ENCODE measurements around the gene POLK. TPM values are rescaled to one million over a fixed set of nuclear protein-coding genes. Genes with fewer than 3 reads are reported as not detected.
"Not testable (repeated sequence)": the region's sequence is repeated elsewhere in the genome, so short reads cannot be mapped to it uniquely, and the experiment has no call there.

Gene POLK
- total RNA-seq, 1 donor from 2014 or later, result 19.3 TPM

DNA sequence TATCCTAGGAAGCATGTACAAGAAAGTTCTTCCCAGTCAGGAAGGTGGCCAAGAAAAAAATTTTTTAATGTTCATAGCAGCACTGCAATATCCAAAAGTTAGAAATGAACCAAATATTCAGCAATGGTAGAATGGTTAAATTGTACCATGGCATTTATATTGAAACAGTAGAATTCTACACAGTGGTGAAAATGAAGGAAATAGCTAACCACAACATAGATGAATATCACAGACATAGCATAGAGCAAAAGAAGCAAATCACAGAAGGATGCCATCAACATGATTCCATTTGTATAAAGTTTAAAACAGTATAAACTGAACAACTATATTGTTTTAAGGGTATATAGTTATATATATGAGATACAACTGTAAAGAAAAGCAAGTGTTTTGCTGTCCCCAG lies 88.8 kb downstream of the POLK start:
- no peak overlapping the region for H3K27ac Mint-ChIP-seq (ENCODE audit: unreplicated experiment)
- no peaks in the 10 kb centered on the region for H3K27me3 Mint-ChIP-seq (ENCODE audit: unreplicated experiment)
- TF ChIP-seq, protein P1, sequence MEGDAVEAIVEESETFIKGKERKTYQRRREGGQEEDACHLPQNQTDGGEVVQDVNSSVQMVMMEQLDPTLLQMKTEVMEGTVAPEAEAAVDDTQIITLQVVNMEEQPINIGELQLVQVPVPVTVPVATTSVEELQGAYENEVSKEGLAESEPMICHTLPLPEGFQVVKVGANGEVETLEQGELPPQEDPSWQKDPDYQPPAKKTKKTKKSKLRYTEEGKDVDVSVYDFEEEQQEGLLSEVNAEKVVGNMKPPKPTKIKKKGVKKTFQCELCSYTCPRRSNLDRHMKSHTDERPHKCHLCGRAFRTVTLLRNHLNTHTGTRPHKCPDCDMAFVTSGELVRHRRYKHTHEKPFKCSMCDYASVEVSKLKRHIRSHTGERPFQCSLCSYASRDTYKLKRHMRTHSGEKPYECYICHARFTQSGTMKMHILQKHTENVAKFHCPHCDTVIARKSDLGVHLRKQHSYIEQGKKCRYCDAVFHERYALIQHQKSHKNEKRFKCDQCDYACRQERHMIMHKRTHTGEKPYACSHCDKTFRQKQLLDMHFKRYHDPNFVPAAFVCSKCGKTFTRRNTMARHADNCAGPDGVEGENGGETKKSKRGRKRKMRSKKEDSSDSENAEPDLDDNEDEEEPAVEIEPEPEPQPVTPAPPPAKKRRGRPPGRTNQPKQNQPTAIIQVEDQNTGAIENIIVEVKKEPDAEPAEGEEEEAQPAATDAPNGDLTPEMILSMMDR (IDR thresholded peaks at IDR 0.05; ENCODE audit: unreplicated experiment), result no peak
- H3K4me3 Mint-ChIP-seq (ENCODE audit: unreplicated experiment), result no peak overlapping the region
- H3K9me3 Mint-ChIP-seq (ENCODE audit: unreplicated experiment), result no peaks in the 10 kb centered on the region
- H3K4me1 Mint-ChIP-seq (ENCODE audit: unreplicated experiment), result peaks cover under 1% of the 10 kb centered on the region
- no peaks in the 10 kb centered on the region for H3K36me3 Mint-ChIP-seq (ENCODE audit: low read depth, unreplicated experiment)
- no peak for DNase-seq (ENCODE audit: low spot score)

DNA sequence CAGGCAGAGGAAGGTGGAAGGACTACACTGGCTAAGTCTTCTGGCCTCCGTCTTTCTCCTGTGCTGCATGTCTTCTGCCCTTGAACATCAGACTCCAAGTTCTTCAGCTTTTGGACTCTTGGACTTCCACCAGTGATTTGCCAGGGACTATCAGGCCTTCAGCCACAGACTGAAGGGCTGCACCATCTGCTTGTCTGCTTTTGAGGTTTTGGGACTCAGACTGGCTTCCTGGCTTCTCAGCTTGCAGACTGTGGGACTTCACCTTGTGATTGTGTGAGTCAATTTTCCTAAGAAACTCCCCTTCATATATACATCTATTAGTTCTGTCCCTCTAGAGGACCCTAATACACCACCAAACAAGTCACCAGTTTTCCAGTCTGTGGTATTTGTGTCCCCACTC lies 89.9 kb downstream of the POLK start:
- Mint-ChIP-seq H3K4me1 (ENCODE audit: unreplicated experiment) (peaks cover 2% of the 10 kb centered on the region), H3K36me3 (ENCODE audit: low read depth, unreplicated experiment) (no peaks in the 10 kb centered on the region), H3K9me3 (ENCODE audit: unreplicated experiment) (no peaks in the 10 kb centered on the region), H3K27me3 (ENCODE audit: unreplicated experiment) (no peaks in the 10 kb centered on the region), H3K4me3 (ENCODE audit: unreplicated experiment) (no peak overlapping the region), H3K27ac (ENCODE audit: unreplicated experiment) (no peak overlapping the region)
- TF ChIP-seq, protein P1 (IDR thresholded peaks at IDR 0.05; ENCODE audit: unreplicated experiment), result no peak
- DNase-seq (ENCODE audit: low spot score), result no peak

DNA sequence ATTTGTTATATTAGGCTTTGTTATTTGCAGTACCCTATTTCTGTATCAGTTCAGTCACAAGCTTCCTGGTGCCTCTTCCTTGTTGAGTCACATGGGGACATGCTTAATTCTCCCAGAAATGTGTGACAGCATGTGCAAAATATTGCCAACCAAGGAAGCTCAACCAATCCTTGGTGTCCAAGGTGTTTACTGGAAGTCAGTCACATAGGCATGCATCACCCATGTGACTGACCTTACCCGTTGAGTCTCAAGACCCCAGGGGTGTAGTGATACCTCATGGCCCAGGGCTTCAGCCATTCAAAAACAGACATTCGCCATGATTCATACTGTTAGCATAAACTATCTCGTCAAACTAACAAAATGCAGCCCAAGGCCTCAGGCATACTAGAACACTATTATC lies 90.3 kb downstream of the POLK start:
- H3K36me3 Mint-ChIP-seq (ENCODE audit: low read depth, unreplicated experiment), result no peaks in the 10 kb centered on the region
- H3K4me3 Mint-ChIP-seq (ENCODE audit: unreplicated experiment), result no peak overlapping the region
- DNase-seq (ENCODE audit: low spot score), result no peak
- no peaks in the 10 kb centered on the region for H3K9me3 Mint-ChIP-seq (ENCODE audit: unreplicated experiment)
- H3K27ac Mint-ChIP-seq (ENCODE audit: unreplicated experiment), result no peak overlapping the region
- H3K4me1 Mint-ChIP-seq (ENCODE audit: unreplicated experiment), result peaks cover 6% of the 10 kb centered on the region
- H3K27me3 Mint-ChIP-seq (ENCODE audit: unreplicated experiment), result no peaks in the 10 kb centered on the region
- TF ChIP-seq, protein P1 (IDR thresholded peaks at IDR 0.05; ENCODE audit: unreplicated experiment), result no peak

DNA sequence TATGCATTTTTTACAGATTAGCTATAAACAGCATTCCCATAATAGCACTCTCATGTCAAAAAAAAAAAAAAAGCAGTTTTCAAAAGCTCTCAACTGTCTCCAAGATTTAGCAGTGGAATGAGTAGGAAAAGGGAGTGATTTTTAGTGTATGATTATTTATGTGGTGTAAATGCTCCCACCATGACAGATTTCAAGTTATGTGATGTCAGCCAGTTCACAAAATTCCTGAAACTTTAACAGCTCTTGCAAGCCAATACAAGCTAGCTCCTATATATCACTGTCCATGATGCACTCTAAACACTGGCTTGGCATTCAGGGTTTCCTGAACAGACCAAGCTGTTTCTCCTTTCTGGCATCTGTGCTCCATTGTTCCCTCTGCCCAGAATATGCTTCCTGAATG lies 91.7 kb downstream of the POLK start:
- TF ChIP-seq, protein P1 (IDR thresholded peaks at IDR 0.05; ENCODE audit: unreplicated experiment), result no peak
- Mint-ChIP-seq H3K4me1 (ENCODE audit: unreplicated experiment) (peaks cover 6% of the 10 kb centered on the region), H3K4me3 (ENCODE audit: unreplicated experiment) (no peak overlapping the region), H3K27ac (ENCODE audit: unreplicated experiment) (no peak overlapping the region), H3K27me3 (ENCODE audit: unreplicated experiment) (no peaks in the 10 kb centered on the region), H3K36me3 (ENCODE audit: low read depth, unreplicated experiment) (no peaks in the 10 kb centered on the region), H3K9me3 (ENCODE audit: unreplicated experiment) (no peaks in the 10 kb centered on the region)
- DNase-seq (ENCODE audit: low spot score), result no peak

DNA sequence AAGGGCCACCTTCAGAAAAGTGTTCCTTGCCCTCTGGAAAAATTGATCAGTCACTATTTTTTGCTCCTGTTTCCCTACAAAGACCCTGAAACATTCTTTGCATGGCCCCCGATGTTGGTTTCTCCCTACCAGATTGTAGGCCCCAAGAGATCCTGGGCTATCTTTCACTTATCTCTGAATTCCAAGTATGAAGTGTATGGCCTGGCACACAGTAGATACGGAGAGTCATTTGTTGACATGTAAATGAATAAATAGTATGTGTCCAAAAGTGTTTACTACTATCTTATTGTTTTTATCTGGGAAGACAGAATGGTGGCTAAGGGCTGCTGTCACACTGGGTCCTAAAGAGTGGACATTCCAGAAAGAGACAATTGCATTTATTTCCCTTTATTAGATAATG lies 92.1 kb downstream of the POLK start:
- no peak overlapping the region for H3K27ac Mint-ChIP-seq (ENCODE audit: unreplicated experiment)
- no peak for DNase-seq (ENCODE audit: low spot score)
- no peaks in the 10 kb centered on the region for H3K36me3 Mint-ChIP-seq (ENCODE audit: low read depth, unreplicated experiment)
- peaks cover 10% of the 10 kb centered on the region for H3K4me1 Mint-ChIP-seq (ENCODE audit: unreplicated experiment)
- TF ChIP-seq, protein P1 (IDR thresholded peaks at IDR 0.05; ENCODE audit: unreplicated experiment), result no peak
- H3K9me3 Mint-ChIP-seq (ENCODE audit: unreplicated experiment), result no peaks in the 10 kb centered on the region
- H3K27me3 Mint-ChIP-seq (ENCODE audit: unreplicated experiment), result no peaks in the 10 kb centered on the region
- no peak overlapping the region for H3K4me3 Mint-ChIP-seq (ENCODE audit: unreplicated experiment)

DNA sequence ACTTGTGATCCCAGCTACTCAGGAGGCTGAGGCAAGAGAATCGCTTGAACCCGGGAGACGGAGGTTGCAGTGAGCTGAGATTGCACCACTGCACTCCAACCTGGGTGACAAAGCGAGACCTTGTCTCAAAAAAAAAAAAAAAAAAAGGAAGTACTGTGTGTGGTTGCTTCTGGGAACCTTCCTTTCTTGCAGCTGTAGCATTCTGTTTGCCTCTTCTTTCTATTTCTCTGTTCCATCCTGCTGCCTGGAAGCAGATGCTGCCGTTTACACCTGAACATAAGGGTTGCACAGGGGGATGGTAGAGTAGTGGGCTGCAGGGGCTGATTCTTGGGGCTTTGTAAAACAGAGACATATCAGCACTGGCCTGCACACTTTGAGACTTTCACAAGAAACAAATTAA lies 95.7 kb downstream of the POLK start:
- H3K27me3 Mint-ChIP-seq (ENCODE audit: unreplicated experiment); H3K27ac Mint-ChIP-seq (ENCODE audit: unreplicated experiment); H3K36me3 Mint-ChIP-seq (ENCODE audit: low read depth, unreplicated experiment); H3K9me3 Mint-ChIP-seq (ENCODE audit: unreplicated experiment); DNase-seq (ENCODE audit: low spot score); H3K4me3 Mint-ChIP-seq (ENCODE audit: unreplicated experiment): not testable (repeated sequence)
- peaks cover 16% of the 10 kb centered on the region for H3K4me1 Mint-ChIP-seq (ENCODE audit: unreplicated experiment)
